DND-41 (cell line): ENCODE measurements around the gene FLNA.

Source experiments
- ATAC-seq: fragments of 200-7000 bp; cut with Tn5 transposase; 3 replicates; pipeline ENCODE4 v1.9.1; 2021; ENCODE audit warnings: low read depth; ENCODE audit not compliant: insufficient read depth
- DNase-seq: peaks from one replicate; pipeline ENCODE4 v3.0.0-alpha.2; 2020
- H2AFZ ChIP-seq: 2 replicates; pipeline ENCODE4 v1.6.0; 2012; ENCODE audit warnings: low read depth, low read length
- H3K27ac ChIP-seq: 2 replicates; pipeline ENCODE4 v1.5.1; 2012; ENCODE audit warnings: low read length, inconsistent platforms
- H3K27me3 ChIP-seq: fragments of 200-600 bp; sonication (generic); 2 replicates; pipeline ENCODE4 v1.6.0; 2012; ENCODE audit warnings: low read length, mild to moderate bottlenecking, inconsistent platforms; ENCODE audit not compliant: insufficient read depth, poor library complexity
- H3K36me3 ChIP-seq: 2 replicates; pipeline ENCODE4 v1.5.1; 2012; ENCODE audit warnings: low read length, inconsistent platforms; ENCODE audit not compliant: insufficient read depth
- H3K4me1 ChIP-seq: 2 replicates; pipeline ENCODE4 v1.5.1; 2012; ENCODE audit warnings: mild to moderate bottlenecking, low read length; ENCODE audit not compliant: insufficient read depth
- H3K4me2 ChIP-seq: 2 replicates; pipeline ENCODE4 v1.6.0; 2012; ENCODE audit warnings: mild to moderate bottlenecking, moderate library complexity, low read length, inconsistent platforms; ENCODE audit not compliant: insufficient read depth
- H3K4me3 ChIP-seq, 2 experiments: fragments of 200-600 bp in 1 of 2; shearing (Covaris generic) in 1 of 2; 2 replicates each; pipeline ENCODE4 v1.5.1; 2012 to 2016; ENCODE audit warnings: inconsistent platforms in 2 of 2, low read length in 2 of 2, mild to moderate bottlenecking in 2 of 2, low read depth in 1 of 2, moderate library complexity in 1 of 2
- H3K79me2 ChIP-seq: 2 replicates; pipeline ENCODE4 v1.6.0; 2012; ENCODE audit warnings: low read length, inconsistent platforms; ENCODE audit not compliant: insufficient read depth
- H3K9ac ChIP-seq: 2 replicates; pipeline ENCODE4 v1.6.0; 2012; ENCODE audit warnings: low read depth, mild to moderate bottlenecking, inconsistent platforms, low read length, moderate library complexity
- H3K9me3 ChIP-seq: 2 replicates; pipeline ENCODE4 v1.5.1; 2012; ENCODE audit warnings: low read length, moderate library complexity, mild to moderate bottlenecking, inconsistent platforms; ENCODE audit not compliant: insufficient read depth, severe bottlenecking
- H4K20me1 ChIP-seq: 2 replicates; pipeline ENCODE4 v1.6.0; 2012; ENCODE audit warnings: low read length; ENCODE audit not compliant: insufficient read depth
- EZH2 ChIP-seq: IDR thresholded peaks from 3 replicates; pipeline ENCODE4 v1.6.1; 2012; ENCODE audit warnings: borderline replicate concordance, low read depth, mild to moderate bottlenecking, moderate library complexity, low read length, inconsistent platforms; ENCODE audit not compliant: severe bottlenecking
- TF ChIP-seq, protein P1 (sequence below): IDR thresholded peaks from 2 replicates; pipeline ENCODE4 v1.5.1; 2012; ENCODE audit warnings: borderline replicate concordance, low read length, moderate library complexity, mild to moderate bottlenecking; ENCODE audit not compliant: poor library complexity, severe bottlenecking; ENCODE audit errors: extremely low read depth

The FLNA gene

DNA sequence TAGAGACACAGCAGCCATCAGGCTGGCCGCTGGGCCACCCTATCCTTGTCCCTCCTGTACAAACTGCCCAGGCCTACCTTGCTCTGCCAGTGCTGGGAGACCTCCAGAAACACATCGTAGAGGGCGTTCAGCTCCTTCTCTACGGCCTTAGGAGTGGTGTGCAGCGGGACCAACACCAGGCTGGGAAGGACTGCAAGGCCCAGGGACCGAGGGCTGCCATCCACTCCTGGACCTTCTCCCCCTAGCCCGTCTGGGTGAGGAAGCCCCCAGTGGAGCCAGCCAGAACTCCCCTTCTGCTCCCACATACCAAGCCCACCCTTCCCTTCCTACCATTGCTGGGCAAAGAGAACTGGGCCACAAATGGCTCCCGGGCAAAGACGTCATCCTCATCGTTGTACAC is 28.8 kb upstream of the FLNA start:
- H3K27ac ChIP-seq = no peak overlapping the region
- H3K36me3 ChIP-seq = peaks cover 29% of the 10 kb centered on the region
- no peak overlapping the region for H2AFZ ChIP-seq
- no peak overlapping the region for H3K4me2 ChIP-seq
- peaks cover 18% of the 10 kb centered on the region for H3K79me2 ChIP-seq
- H3K4me1 ChIP-seq = peaks cover 14% of the 10 kb centered on the region
- peaks cover 21% of the 10 kb centered on the region for H4K20me1 ChIP-seq
- no peak for ATAC-seq
- no peak for DNase-seq
- no peak overlapping the region for H3K9ac ChIP-seq
- no peaks in the 10 kb centered on the region for H3K9me3 ChIP-seq
- no peak overlapping the region for H3K4me3 ChIP-seq
- TF ChIP-seq, protein P1, sequence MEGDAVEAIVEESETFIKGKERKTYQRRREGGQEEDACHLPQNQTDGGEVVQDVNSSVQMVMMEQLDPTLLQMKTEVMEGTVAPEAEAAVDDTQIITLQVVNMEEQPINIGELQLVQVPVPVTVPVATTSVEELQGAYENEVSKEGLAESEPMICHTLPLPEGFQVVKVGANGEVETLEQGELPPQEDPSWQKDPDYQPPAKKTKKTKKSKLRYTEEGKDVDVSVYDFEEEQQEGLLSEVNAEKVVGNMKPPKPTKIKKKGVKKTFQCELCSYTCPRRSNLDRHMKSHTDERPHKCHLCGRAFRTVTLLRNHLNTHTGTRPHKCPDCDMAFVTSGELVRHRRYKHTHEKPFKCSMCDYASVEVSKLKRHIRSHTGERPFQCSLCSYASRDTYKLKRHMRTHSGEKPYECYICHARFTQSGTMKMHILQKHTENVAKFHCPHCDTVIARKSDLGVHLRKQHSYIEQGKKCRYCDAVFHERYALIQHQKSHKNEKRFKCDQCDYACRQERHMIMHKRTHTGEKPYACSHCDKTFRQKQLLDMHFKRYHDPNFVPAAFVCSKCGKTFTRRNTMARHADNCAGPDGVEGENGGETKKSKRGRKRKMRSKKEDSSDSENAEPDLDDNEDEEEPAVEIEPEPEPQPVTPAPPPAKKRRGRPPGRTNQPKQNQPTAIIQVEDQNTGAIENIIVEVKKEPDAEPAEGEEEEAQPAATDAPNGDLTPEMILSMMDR = no peak
- no peak for TF ChIP-seq EZH2
- no peaks in the 10 kb centered on the region for H3K27me3 ChIP-seq

DNA sequence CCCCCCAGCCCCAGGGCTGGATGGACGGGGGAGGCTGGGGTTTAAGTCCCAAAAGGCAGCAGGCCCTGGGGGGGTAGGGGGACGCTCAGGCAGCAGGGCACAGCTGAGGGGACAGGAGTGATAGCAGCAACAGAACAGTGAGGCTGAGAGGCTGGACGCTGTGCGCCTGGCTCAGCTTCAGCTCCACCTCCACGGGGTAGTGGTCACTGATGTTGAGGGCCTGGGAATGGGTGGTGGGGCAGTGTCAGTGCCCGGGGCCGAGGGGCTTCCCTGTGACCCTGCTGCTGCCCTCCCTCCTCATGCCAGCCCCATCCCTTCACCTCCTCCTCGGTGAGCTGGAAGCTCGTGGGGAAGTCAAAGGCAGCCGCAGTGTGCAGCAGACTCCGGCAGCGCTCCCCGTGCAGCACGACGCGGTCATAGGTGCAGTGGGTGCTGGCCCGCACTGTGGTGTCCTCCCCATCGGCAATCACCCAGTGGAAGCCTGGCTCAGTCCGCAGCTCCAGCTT is 28.2 kb upstream of the FLNA start:
- no peak overlapping the region for H3K27ac ChIP-seq
- no peak overlapping the region for H3K4me2 ChIP-seq
- H4K20me1 ChIP-seq = peaks cover 21% of the 10 kb centered on the region
- DNase-seq (no peak), ATAC-seq (no peak)
- H3K4me1 ChIP-seq = peaks cover 14% of the 10 kb centered on the region
- H3K79me2 ChIP-seq = peaks cover 22% of the 10 kb centered on the region
- no peaks in the 10 kb centered on the region for H3K9me3 ChIP-seq
- no peaks in the 10 kb centered on the region for H3K27me3 ChIP-seq
- no peak overlapping the region for H2AFZ ChIP-seq
- H3K36me3 ChIP-seq = peaks cover 29% of the 10 kb centered on the region
- H3K4me3 ChIP-seq = no peak overlapping the region
- no peak for TF ChIP-seq EZH2
- TF ChIP-seq, protein P1 = no peak
- H3K9ac ChIP-seq = no peak overlapping the region

DNA sequence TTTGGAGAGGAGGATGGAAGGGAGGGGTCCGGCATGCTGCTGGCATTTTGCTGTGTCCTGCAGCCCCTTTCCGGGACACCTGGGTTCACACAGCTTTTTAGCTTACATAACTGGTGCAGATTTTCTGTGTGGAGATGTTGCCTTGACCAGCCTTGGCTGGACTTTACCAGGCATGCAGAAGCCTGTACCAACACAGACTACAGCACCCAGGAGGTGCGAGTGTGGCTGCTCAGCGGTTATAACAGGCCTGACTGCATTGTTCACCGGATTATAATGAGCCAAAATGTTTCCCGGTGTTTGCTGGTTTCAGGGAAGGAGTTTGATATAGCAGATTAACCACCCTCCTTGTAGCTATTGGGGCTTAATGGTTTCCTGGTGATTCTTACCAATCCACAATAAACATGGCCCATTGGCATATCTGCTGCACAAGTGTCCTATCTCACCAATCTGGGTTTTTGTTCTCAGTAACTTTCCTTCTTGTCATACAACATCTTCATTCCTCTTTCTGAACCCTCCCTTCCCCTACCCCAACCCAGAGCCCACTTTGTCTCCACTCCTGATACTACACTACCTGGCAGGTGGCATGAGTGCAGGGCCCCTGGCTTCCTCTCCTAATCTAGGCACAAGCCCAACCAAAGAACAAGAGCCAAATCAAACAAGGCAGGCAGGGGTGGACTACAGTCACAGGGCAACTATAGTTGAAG is 27.6 kb upstream of the FLNA start:
- DNase-seq = no peak
- Histone ChIP-seq H2AFZ (no peak overlapping the region), H3K79me2 (peaks cover 28% of the 10 kb centered on the region), H3K4me3 (no peak overlapping the region), H3K27me3 (no peaks in the 10 kb centered on the region), H3K27ac (peak overlapping the region; percentile 10; the same call in 1 of the 2 replicates), H3K4me2 (no peak overlapping the region), H4K20me1 (peaks cover 21% of the 10 kb centered on the region), H3K9ac (no peak overlapping the region), H3K36me3 (peaks cover 29% of the 10 kb centered on the region), H3K9me3 (no peaks in the 10 kb centered on the region), H3K4me1 (peaks cover 18% of the 10 kb centered on the region)
- TF ChIP-seq, protein P1 = no peak
- no peak for TF ChIP-seq EZH2
- no peak for ATAC-seq
